OCI-M2 (cell line): ENCODE data around the gene ARL5B.

Experiments used
- DNase-seq: peaks from one replicate; lab custom pipeline; 2025; ENCODE audit not compliant: unreplicated experiment; lab: John Stamatoyannopoulos, UW

ARL5B gene

GRCh38 chr10:18699849-18700840, 40.9 kb downstream of the ARL5B start:
- no peak for DNase-seq

- no peak for DNase-seq
These were observed 44.3 kb downstream of the ARL5B start for GRCh38 chr10:18703521-18703920.

GRCh38 chr10:18710201-18710653, 51.0 kb downstream of the ARL5B start:
- DNase-seq, result no peak

GRCh38 chr10:18713077-18713476, 53.8 kb downstream of the ARL5B start:
- no peak for DNase-seq

- DNase-seq, result no peak
These were observed 59.8 kb downstream of the ARL5B start for GRCh38 chr10:18718991-18719390.

GRCh38 chr10:18719811-18720210, 60.6 kb downstream of the ARL5B start:
- DNase-seq, result no peak

- no peak for DNase-seq
These were observed 61.8 kb downstream of the ARL5B start for GRCh38 chr10:18721067-18721466.

GRCh38 chr10:18723801-18724200, 64.6 kb downstream of the ARL5B start:
- DNase-seq, result no peak
